GDM1 (cell line): ENCODE measurements around the gene SRPRB.

Source experiments
- DNase-seq: peaks from one replicate; lab custom pipeline; 2025; lab: John Stamatoyannopoulos, UW

SRPRB gene

DNA sequence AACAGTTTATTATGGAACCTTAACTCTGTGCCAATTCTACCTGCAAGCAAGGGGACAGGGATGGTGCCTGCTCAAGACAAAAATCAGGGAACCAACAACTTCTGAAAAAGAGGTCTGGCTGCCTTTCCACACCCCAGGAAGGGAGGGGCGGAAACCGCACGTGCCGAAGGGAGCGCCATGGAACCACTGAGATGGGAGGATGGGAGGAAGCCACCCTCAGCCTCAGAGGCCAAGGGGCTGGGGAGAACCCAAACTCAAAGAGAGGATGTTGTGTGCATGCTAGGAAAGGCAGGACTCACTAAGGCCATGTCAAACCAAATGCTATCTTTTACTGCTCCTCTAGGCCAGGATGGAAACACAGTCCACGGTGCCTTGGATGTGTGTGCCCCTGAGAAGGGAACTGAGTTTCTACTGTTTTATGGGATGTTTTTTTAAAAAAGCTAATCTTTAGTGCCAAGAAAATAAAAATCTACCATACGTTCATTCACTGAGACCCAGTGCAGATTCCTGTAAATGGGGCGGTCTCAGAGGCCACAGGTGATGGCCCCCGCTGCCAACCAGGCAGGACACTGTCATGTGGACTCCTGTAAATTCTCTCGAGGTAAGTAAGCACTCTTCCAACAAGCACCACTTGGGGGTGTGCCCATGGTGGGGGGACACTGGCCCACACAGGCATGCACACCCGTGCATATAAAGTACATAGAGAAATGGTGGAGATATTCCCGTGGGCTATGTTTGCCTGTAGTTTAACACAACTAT is 20.5 kb downstream of the SRPRB start:
- DNase-seq: no peak

GRCh38 chr3:133827136-133827535 is 21.5 kb downstream of the SRPRB start:
- DNase-seq: no peak

- no peak for DNase-seq
These were observed 22.1 kb downstream of the SRPRB start for GRCh38 chr3:133827684-133828083.

DNA sequence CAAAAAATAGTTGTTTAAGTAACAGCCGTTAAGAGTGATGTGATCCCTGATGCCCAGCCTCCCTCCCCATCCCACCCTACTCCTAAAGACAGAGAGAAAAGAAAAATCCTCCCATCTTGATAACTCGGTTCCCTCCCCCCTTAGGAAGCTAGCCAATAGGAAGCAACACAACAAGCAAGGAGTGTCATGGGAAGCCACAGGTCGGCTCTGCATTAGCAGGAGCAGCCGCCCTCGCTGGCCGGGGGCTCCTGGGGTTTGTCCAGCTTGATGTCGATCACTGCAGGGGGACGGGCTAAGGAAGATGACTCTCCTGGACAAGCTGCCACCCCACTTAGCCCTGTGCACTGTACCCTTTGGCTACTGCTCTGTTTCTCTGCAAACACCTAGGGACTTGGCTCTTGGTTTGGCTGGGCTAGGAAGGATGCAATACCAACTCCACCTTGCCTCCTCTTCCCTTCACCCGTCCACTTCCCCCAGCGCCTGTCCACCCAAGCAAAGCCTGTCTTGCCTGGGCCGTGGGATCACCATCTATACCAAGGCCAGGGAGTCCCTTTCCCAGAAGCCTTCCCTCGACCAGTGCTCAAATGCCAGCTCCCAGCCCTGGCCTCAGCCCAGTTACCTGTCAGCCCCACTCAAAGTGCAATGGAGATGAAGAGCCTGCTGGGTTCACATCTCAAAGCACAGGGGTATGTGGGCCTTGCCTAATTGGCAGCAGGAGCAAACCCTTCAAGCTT is 23.1 kb downstream of the SRPRB start:
- no peak for DNase-seq

DNA sequence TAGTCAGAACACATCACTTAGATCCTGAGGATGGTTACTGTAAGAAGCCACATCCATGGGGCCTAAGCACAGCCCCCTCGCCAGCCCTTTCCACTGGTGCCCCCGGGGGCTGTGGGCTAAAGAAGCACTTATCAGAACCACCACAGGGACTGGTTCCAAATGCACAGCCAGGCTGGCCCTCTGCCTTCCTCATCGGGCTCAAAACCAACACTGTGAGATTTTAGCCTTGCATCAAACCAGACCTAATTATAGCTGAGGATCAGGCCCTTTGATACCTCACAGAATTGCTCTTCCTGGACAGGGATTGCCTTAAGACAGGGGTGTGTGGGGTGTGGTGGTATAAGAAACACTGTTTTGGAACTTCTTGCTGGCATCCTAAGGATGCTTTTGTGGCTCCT is 23.7 kb downstream of the SRPRB start:
- DNase-seq: no peak

DNA sequence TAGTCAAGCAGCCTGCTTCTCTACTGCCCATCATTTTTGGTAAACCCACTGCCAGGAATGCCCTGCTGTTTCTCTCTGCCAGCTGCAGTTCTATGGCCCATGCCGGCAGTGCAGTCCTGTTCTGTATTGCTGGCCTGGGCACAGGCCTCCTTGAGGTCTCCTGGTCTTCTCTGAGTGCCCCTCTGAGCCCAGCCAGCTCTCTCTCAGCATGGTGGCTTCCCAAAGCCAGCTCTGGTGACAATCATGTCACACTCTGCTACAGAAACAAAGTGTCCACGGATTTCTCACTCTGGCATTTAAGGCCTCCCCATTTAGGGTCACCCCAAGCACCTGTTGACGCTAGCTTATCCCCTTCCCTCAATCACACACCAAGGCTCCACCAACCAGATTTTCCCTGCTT is 24.5 kb downstream of the SRPRB start:
- DNase-seq: no peak

GRCh38 chr3:133831966-133832801 is 26.6 kb downstream of the SRPRB start:
- no peak for DNase-seq

DNA sequence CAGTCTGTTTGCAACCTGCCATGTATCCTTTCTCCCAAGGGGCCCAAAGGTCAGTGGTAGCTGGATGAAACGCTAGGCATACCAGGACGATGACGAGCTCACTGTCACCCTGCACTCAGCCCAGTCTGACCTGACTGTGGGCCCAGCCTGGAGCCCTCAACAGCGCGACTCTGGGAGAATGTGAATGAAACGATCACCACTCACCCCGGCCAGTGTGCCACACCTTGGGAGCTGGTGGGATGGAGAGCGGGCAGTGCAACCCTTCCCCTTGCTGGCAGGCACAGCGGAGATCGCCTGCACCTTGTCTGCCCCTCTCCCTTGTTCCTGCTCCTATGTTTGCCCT is 27.2 kb downstream of the SRPRB start:
- no peak for DNase-seq

DNA sequence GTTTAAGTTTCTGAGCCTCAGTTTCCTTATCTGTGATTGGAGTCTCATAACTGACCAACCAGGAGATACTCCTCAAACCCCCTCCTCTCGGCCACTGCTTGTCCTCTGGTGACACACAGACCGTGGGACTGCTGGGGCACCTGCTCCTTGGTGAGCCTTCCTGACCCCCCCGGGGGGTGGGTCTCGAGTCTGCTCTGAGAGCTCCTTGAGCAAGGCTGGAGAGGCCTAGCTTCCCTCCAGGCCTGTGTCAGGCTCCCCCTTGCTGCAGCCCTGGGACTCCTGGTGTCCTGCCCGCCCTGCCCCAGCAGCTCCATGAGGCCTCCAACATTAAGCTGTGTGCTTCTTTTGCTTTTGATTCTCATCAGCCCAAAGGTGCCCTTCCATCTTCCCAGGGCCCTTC is 27.7 kb downstream of the SRPRB start:
- DNase-seq: no peak

DNA sequence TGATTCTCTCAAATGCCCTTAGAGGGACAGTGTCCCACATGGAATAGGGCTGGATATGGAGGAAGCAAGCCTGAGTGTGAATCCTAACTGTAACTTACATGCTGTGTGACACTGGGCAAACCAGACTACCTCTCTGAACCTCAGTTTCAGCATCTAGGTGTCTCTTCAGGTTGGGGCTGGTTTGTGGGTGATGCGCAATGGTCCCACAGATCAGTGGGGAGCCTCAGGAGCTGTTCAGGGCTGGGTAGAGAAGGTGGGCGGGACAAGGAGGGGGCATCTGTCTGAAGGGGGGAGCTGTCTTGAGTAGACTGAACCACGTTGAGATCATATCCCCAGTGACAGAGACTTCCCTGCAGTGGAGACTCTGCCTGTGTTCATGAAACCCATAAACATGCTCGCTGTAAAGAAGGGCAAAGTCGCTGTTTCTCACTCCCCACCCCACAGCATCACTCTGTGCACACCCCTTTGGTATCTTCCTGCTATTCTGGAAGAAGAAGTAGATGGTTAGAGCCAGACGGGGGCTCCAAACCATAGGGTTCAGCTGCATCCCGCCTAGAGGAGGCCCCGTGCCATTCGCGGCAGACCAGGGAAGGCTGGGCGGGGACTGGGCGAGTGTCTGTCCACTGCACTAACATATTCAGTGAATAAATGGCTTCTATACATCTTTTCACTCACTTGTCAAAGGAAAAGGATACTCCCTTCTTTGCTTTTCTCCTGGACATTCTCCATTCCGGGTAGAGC is 28.4 kb downstream of the SRPRB start:
- DNase-seq: no peak

DNA sequence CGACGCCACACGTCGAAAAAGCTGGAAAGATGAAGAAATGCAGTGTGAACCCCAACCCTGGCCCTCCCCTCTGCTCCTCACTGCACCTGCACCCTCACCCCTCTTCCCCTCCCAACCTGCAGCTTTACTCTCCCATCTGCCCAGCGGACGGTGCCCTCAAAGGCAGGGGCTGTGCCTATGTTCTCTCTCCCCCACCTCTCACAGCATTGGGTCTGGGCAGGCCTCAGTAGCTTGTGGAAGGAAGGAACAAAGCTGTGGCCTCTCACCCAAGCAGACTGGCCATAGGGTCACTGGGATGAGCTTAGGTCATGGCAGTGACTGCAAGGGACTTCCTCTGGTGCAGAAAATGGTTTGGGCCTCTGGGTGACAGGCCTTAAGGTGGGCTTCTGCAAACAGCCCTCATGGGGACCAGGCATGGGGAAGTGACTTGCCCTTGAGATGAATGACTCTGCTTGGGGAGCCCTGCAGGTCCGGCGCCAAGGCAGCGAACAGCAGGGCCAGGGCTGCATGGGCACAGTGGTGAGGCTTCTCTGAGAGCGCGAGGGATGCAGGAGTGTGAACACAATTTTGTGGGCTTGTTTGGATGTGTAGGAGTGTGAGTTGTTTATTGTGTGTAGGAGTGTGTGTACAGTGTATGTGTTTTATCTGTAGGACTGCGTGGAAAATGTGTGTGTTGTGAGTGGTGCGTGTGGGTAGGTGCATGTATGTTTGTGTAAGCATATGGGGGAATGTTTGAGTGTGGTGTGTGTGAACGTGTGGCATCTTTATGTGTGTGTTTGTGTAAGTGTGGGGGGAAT is 29.2 kb downstream of the SRPRB start:
- DNase-seq: no peak

DNA sequence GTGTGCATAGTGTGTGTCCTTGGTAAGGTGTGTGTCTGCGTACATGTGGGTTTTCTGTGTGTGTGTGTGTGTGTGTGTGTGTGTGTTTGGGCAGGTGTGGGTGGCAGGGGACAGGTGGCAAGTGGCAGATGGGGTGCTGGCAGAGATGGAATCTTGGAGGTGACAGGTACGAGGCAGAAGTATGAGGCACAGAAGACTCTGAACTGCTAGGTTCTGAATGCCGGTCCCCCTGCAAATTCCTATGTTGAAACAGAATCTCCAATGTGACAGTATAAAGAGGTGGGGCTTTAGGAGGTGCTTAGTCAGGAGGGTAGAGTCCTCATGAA is 29.8 kb downstream of the SRPRB start:
- DNase-seq: no peak

- no peak for DNase-seq
These were observed 30.3 kb downstream of the SRPRB start for GRCh38 chr3:133835961-133836360.

GRCh38 chr3:133836497-133837158 is 31.0 kb downstream of the SRPRB start:
- no peak for DNase-seq

DNA sequence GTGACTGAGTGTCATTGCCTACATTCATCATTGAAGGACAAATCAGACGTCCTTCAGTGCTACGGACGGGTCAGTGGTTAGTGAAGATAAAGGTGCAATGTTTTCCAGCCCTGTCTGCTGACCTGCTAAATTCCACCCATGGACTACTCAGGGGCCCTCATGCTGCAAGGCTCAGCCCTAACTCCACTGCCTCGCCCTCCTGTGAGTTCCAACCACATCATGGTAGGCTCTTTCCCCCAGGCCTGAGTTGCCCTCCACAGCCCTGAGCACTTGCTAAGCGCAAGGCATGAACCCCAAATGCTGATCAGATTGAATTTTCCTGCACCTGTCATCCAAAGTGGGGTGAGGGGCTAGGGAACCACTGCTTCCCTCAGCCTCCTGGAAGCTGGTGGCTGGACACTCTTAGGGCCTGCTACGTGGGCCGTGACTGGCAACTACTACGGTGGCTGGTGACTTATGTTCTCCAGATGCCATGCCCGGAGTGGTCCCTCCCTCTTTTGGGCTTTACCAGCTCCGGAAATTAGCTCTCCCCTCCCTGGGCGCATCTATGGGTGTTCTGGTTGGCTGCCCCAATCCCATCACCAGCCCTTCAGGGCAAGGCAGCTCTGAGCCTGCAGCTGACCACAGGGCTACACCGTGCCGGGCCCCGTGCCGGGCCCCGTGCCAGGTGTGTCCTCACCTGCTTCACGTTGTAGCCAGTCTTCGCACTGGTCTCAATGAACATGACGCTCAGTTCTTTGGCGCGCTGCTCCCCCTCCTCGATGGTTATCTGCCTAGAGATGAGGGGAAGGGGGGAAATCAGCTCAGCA is 32.1 kb downstream of the SRPRB start:
- DNase-seq: no peak

GRCh38 chr3:133838296-133838789 is 32.7 kb downstream of the SRPRB start:
- no peak for DNase-seq

GRCh38 chr3:133838916-133839800 is 33.5 kb downstream of the SRPRB start:
- no peak for DNase-seq

GRCh38 chr3:133840055-133840737 is 34.6 kb downstream of the SRPRB start:
- no peak for DNase-seq
